Measurements from ENCODE around the gene GPR82. TPM values are rescaled to one million over a fixed set of nuclear protein-coding genes. Genes with fewer than 3 reads are reported as not detected.

Gene GPR82
- total and polyA plus RNA-seq, 8 donors = 0.04 to 0.62 (median 0.24) TPM; not detected in 3

- H3K27me3 ChIP-seq = no peaks in the 10 kb centered on the region
- ATAC-seq = peak in 3 of 4 donors; percentile 48 to 61 (median 59)
- TF ChIP-seq, protein P1, sequence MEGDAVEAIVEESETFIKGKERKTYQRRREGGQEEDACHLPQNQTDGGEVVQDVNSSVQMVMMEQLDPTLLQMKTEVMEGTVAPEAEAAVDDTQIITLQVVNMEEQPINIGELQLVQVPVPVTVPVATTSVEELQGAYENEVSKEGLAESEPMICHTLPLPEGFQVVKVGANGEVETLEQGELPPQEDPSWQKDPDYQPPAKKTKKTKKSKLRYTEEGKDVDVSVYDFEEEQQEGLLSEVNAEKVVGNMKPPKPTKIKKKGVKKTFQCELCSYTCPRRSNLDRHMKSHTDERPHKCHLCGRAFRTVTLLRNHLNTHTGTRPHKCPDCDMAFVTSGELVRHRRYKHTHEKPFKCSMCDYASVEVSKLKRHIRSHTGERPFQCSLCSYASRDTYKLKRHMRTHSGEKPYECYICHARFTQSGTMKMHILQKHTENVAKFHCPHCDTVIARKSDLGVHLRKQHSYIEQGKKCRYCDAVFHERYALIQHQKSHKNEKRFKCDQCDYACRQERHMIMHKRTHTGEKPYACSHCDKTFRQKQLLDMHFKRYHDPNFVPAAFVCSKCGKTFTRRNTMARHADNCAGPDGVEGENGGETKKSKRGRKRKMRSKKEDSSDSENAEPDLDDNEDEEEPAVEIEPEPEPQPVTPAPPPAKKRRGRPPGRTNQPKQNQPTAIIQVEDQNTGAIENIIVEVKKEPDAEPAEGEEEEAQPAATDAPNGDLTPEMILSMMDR (IDR thresholded peaks at IDR 0.05) = peak in 2 of 4 donors; percentile 24 to 36
- 40 to 42% methylated on average over 3 of the region's 3 CpGs for WGBS, 2 donors
- no peak for DNase-seq
- H3K36me3 ChIP-seq = no peaks in the 10 kb centered on the region
- H3K27ac ChIP-seq = no peak overlapping the region
- no peak overlapping the region for H3K4me3 ChIP-seq
- intact Hi-C loops (cut with DNase I) = no loop called here
- peaks cover 0 to 12% (median 4%) of the 10 kb centered on the region in 3 donors for H3K4me1 ChIP-seq
- peak; percentile 45 for FAIRE-seq
- H3K9me3 ChIP-seq = no peaks in the 10 kb centered on the region
Measured at GRCh38 chrX:41759817-41760216, 35.8 kb downstream of the GPR82 start.

DNA sequence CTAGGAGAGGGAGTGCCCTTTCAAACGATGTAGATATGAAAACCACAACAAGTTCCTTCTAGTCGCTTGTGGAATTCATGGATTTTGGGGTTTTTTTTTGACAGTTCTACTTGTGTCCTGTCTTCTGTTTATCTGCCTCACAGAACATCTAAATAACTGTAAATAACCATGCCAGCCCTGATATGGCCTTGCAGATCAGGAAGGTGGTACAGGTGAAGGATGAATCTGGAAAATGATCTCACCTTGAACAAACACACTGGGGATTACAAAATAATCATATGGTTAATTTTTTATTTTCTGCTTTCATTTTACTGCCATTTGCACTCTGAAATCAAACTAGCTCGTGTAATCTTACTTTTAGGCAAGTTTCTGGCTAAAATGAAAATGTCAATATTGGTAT is 37.2 kb downstream of the GPR82 start:
- ATAC-seq = peak; percentile 77 to 84 (median 82)
- intact Hi-C loops (cut with DNase I) = no loop called here

GRCh38 chrX:41761702-41762101 is 37.7 kb downstream of the GPR82 start:
- H3K36me3 ChIP-seq = no peaks in the 10 kb centered on the region
- peaks cover 3 to 12% (median 4%) of the 10 kb centered on the region in 3 donors for H3K4me1 ChIP-seq
- TF ChIP-seq, protein P1 (IDR thresholded peaks at IDR 0.05) = no peak
- H3K27me3 ChIP-seq = no peaks in the 10 kb centered on the region
- FAIRE-seq (peak; percentile 51), DNase-seq (no peak), ATAC-seq (peak in 2 of 4 donors; percentile 8 to 10)
- no peaks in the 10 kb centered on the region for H3K9me3 ChIP-seq
- peak overlapping the region in 2 of 4 donors; percentile 60 to 64 for H3K27ac ChIP-seq
- intact Hi-C loops (cut with DNase I) = no loop called here
- no peak overlapping the region for H3K4me3 ChIP-seq

More for the DNA sequence above, 37.2 kb downstream of the GPR82 start:
- TF ChIP-seq, protein P1 (IDR thresholded peaks at IDR 0.05) = no peak
- Histone ChIP-seq H3K4me3 (no peak overlapping the region), H3K27ac (peak overlapping the region in 2 of 4 donors; percentile 60 to 64), H3K27me3 (no peaks in the 10 kb centered on the region), H3K9me3 (no peaks in the 10 kb centered on the region), H3K4me1 (peaks cover 3 to 12% (median 4%) of the 10 kb centered on the region in 3 donors), H3K36me3 (no peaks in the 10 kb centered on the region)
- WGBS, 2 donors = 18 to 23% methylated on average over 3 of the region's 3 CpGs
- no peak for FAIRE-seq
- no peak for DNase-seq

- Histone ChIP-seq H3K27ac (no peak overlapping the region), H3K4me3 (no peak overlapping the region), H3K36me3 (no peaks in the 10 kb centered on the region), H3K9me3 (no peaks in the 10 kb centered on the region), H3K4me1 (peaks cover 0 to 8% (median 0%) of the 10 kb centered on the region in 3 donors), H3K27me3 (no peaks in the 10 kb centered on the region)
- FAIRE-seq (no peak), DNase-seq (no peak), ATAC-seq (peak in 2 of 4 donors; percentile 30 to 80)
- intact Hi-C loops (cut with DNase I) = no loop called here
- 7 to 17% methylated on average over 1 of the region's 1 CpG for WGBS, 2 donors
- TF ChIP-seq, protein P1 (IDR thresholded peaks at IDR 0.05) = no peak
Measured at GRCh38 chrX:41779030-41779564, 55.1 kb downstream of the GPR82 start.

Other genes starting within 250 kb of the GPR82 start
- 10 to 100 TPM in 1 of 6 donors, 1 to 10 TPM in 2, under 1 TPM in 3; 0.46 to 16.1 (median 2.7) TPM for gene GPR34, start 35.2 kb upstream of the GPR82 start, total RNA-seq
- gene GPR34, start 35.2 kb upstream of the GPR82 start, polyA plus RNA-seq = under 1 TPM; 0.99 TPM
- 10 to 100 TPM; 21.7 to 42.5 (median 25.5) TPM for gene CASK, start 199.4 kb downstream of the GPR82 start, total RNA-seq
- gene CASK, start 199.4 kb downstream of the GPR82 start, polyA plus RNA-seq = 1 to 10 TPM; 4.7 to 6.6 TPM